LHCN-M2 (cell line): ENCODE measurements around the gene NPHP1. TPM values are rescaled to one million over a fixed set of nuclear protein-coding genes. Genes with fewer than 3 reads are reported as not detected.
"Not testable (repeated sequence)": the region's sequence is repeated elsewhere in the genome, so short reads cannot be mapped to it uniquely, and the experiment has no call there.

Source experiments
- DNase-seq: peaks from one replicate; pipeline ENCODE4 v3.0.0-alpha.2; 2012; ENCODE audit warnings: low read depth
- total RNA-seq: library from RNA; depleted of rRNA; stranded (reverse); fragments of >200 nt; gene quantifications from 2 replicates; pipeline ENCODE4 v1.2.3, GENCODE V29; 2014

NPHP1 gene
- total RNA-seq, 1 experiment from 2014 or later, result 4.8 TPM

DNA sequence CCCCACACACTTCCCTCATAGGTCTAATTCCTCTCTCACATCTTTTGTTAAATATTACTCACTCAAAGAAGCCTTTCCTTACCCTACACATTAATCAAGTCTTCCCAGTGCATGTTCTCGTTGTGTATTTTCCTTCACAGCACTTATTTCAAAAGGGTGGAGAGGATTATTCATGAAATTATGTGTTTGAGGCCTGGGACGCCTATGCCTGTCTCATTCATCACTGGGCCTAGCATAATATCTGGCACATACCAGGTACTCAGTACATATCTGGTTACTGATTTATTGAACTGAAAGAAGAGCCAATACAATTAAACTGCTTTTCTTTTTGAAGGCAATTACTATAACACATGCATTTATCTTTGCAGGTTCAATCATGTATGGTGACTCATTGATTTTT lies 74.1 kb downstream of the NPHP1 start:
- no peak for DNase-seq

DNA sequence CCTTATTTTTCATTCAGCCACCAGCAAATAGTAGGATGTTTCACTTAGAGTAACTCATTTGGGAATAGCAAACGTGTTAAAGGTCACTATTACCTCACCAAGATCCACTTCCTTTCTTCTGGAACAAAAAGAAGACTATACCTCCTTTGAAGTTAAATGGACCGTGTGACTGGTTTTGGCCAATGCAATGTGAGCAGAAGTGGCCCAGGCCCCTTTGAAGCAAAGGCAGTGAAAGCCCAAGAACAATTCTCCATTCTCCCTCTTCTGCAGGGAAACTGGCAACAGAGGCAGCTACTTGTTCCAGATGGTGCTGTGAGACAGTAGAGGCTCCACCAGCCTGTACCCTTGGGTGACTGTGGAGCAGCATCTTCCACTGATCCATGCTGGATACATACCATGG lies 77.9 kb downstream of the NPHP1 start:
- no peak for DNase-seq

DNA sequence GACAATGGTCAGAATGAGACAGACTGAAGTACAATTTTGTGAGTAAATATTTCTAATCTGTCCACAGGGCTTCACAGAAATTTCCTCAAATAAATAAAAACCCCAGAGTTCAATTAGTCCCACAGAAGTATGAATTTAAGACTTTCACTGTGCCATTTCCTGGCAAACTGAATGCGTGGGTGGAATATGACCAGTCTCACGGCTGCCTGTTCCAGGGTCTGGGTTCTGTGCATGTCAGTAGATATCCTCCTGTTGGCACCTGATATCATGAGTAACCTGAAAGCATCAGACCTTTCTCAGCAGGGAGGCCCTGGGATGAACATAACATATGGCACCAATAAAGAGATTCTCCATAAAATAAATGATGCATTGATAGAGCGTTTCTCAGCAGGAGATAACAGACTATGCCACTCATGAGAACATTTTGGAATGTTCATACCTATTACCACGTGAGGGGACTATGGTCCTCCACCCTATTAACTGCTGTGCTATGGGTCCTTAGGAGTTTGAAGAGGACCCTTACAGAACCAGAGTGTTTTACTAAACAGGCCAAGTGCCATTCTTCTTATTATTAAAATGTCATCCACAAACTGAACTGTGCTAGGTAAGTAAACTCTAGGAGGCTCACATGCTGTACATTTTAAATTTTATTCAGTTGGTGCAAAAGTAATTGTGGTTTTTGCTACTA lies 78.6 kb downstream of the NPHP1 start:
- peak; percentile 40 for DNase-seq

DNA sequence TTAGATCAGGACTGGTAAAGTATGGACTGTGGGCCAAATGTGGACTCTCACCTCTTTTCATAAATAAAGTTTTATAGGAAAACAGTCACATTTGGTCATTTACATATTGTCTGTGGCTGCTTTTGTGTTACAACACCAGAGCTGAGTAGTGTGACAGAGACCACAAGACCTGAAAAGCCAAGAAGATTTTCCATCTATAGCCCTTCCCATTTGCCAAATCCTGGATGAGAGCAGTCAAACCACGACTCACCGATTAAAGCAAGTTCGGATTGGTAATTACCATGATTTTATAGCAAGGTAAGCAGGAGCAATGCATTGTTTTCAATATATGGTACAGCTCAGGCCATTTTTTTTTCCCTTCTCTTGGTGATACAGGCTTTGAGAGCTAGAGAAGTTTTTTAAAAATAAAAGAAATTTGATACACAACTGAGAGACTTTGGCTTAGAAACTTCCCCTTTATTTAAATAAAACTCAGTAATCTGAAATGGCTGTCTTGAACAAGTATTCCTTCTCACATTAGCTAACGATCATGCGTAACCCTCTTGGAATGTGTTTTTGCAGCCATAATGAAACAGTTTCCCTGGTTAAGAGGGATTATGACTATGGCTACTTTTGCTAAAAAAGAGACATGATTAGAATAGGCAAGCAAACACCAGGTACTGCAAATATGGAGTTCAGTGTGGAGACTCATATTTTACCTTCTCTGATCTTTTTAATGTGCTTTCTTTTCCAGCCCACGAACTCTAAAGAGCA lies 79.7 kb downstream of the NPHP1 start:
- DNase-seq, result peak; percentile 63

DNA sequence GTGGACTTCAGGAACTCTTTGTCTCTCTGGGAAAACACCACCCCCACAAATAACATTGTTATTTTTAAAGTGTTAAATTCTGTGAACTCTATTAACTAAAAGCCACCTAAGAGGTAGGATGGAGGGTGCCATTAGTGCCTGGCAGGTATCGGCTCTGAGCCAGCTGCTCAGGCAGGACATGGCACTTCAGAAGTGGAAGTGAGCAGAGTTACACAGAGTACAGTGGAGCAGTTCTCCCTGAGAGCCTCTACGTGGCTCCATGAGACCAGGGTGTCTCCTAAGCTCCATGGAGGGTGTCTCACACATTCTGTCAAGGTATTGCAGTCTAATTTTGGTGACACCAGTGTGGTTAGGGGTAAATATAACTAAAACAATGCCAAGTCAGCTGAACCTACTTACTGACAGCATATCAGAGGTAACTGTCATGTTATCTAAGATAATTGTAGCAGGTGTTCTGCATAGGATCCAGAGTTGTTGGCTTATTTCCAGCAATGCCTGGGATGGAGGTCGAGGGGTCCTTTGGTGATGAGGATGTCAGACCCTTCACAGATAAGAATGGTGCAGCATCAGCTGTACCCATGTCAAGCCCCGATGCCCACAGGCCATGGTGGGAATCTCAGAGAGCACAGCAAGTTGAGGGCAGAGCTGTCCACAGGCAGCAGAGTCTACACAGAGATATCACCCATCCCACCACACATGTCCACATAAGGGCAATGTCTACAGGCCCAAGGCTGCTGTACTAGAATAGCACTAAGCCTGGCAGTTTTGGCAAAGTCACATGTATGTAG lies 80.6 kb downstream of the NPHP1 start:
- DNase-seq, result no peak

DNA sequence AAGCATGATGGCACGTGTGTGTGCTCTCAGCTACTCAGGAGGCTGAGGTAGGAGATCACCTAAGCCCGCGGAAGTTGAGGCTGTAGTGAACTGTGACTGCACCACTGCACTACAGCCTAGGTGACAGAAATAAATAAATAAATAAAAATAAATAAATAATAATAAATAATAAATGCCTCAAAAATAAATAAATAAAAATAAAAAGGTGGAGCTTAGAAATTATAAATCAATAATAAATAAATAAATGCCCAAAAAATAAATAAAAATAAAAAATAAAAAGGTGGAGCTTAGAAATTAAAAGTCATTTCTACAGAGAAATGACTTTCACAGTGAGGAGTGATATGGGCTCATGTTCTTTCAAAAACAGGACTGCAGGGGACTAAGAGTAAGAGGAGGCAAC lies 83.2 kb downstream of the NPHP1 start:
- no peak for DNase-seq

DNA sequence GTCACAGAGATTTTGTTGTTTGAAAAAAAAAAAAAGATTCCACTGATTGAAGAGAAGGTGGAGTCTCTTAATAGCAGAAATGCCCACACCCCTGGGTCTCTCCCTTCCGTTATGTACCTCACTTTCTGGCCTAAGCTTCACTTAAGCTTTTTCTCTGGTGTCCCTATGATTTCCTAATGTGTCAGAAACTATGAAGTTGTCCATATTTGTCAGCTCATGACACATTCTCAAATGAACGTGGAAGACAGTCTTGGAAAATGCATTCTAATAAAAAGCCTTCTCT lies 83.8 kb downstream of the NPHP1 start:
- DNase-seq, result no peak

DNA sequence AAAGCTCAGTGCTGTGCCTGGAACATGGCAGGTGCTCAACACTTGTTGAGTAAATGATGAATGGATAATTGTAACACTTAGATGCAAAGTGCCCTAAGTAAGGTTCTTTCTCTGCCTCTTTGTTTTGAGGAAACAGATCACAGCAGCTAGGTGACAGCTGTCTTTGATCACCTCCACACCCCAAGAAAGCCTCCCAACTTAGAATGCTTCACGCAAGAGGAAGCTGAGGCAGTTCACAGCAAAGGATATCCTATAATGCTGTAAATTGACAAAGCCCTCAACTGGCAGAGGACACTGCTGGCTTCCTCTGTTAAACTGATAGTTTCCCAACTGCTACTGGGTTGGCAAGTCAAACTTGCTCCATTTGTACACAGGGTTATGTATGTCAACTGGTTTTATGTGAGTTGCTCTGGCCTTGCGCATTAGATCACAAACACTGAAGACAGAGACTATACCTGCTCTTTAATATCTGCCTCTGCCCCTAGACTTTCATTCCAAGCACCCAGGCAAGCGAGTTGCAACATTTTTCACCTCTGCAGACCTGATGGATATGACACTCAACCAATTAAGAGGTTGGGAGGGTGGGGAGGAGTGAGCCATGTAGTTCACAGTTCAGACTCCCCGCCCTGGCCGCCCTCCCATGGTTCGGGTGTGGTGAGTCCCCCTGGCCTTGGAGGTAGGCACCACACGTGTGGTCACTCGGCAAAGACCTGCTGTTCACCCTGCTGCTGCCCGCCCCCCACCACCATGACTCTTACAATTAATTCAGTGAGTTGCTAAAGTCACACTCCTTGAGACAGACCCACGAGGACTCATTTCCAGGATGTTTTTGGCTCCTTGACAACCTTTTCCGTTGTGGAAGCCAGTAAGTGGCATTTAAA lies 84.4 kb downstream of the NPHP1 start:
- DNase-seq, result no peak

DNA sequence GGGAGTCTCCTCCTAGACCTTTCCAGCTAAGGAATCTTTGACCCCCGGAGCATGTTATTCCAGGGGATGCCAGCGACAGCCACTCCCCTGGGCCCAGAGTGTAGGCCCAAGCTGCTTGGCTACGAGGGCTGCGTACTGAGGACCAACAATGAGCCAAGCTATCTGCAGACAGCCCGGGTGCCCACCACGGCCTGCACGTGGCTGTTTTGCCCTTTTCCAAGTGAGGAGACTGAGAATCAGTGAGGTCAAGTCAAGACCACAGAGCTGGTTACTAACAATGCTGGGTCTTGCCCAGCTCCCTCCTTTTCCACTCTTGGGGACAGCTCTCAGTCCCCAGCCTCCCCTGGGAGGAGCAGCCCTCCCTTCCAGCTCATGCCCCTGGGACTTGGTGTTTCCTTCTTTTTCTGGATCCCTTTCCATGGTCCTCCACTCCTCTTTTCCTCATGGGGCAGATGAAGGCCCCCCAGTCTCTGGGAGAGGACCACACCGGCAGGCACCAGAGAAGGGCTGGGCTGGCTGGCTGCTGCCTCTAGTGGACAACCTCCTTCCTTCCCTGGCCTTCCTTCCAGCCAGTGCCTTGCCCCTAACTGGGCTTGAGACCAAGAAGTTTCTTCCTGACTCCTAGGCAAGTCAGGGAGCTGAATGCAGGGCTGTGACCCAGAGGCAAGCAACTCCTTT lies 88.6 kb downstream of the NPHP1 start:
- DNase-seq, result peak; percentile 20

DNA sequence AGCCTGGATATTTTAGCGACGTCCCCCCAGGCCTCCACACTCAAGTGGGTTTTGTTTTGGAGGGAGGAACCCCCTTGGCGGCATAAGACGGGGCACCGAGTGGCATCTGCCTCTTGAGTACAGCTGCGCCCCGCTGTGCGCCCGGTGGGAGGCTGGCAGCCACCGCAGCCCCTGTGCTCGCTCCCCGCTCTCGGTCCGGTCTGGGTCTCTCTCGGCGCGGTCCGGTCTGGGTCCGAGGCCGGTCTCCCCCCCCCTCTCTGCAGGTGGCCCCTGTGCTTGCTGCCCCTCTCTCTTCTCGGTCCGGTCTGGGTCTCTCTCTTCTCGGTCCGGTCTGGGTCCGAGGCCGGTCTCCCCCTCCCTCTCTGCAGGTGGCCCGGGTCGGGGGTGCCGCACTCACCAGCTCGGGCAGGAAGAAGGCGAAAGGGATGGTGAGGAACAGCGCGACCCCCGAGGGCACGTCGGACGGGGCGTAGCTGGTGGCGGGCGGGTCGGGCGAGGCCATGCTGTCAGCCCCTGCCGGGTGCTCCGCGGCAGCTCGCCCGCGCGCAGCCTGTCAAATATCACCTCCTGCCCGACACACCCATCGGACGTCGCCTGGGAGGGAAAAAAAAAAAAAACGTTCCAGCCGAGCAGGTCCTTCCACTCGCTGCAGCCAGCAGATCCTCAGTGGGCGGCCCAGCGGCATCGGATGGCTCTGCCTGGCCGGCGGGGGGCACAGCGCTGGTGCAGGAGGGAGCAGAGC lies 89.4 kb downstream of the NPHP1 start, which contains the start of gene MALL:
Gene MALL, minus strand, starts transcription at position 532 of the 742 bp plus-strand sequence. Its CDS starts 30 bp downstream, at position 502.
- no peak for DNase-seq

DNA sequence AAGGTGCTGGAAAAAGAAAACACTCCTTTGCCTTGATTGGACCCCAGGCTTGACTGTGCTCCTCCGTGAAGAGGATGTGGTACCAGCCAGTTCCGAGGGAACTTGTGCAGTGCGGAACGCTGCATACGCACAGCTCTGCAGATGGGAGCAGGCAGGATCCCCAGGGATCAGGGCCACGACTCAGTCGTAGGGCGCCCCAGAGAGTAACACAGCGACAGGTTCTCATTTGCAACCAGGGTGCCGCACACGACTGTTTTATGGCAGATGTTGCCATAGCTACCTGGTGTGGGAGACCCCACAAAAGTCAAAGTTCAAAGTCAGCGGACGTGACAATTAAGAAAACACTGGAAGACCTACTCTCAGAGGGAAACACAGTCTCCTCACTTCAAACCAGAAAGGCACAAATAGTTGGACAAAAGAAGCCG lies 90.0 kb downstream of the NPHP1 start:
- DNase-seq, result no peak

DNA sequence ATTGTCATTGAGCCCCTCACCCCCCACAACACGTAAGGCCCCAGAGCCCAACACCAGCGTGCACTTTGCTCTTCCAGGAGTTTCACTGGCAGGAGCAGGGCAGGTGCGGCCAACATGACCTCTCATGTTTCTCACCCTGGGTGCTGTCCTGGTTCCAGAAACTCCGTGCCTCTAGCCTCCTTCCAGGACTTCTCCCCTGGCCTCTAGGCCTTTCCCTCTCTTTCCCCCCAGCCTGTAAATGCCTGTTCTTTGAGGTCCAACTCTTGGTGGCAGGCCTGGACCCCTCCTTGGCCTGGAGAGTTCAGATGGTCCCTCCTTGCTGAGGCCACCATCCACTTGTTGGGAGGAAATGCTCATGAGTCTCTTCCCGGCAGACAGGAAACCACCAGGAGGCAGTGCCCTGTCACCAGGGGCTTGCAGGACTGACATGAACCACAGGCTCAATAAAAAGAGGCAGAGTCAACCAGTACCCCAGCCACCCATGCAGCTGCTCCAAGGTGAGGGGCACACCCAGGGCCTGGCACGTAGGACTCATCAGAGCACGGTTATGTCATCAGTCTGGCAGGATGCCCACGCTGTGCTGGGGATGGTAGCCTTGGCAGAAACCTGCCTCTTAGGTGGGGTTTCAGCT lies 90.7 kb downstream of the NPHP1 start:
- DNase-seq, result no peak

DNA sequence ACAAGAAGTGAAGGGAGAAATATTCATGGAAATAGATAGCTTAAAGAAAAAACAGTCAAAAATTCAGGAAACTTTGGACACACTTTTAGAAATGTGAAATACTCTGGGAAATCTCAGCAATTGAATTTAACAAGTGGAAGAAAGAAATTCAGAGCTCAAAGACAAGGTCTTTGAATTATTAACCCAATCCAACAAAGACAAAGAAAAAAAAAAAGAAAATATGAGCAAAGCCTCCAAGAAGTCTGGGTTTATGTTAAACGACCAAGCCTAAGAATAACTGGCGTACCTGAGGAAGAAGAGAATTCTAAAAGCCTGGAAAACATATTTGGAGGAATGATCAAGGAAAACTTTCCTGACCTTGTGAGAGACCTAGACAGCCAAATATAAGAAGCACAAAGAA lies 96.5 kb downstream of the NPHP1 start:
- DNase-seq, result not testable (repeated sequence)

DNA sequence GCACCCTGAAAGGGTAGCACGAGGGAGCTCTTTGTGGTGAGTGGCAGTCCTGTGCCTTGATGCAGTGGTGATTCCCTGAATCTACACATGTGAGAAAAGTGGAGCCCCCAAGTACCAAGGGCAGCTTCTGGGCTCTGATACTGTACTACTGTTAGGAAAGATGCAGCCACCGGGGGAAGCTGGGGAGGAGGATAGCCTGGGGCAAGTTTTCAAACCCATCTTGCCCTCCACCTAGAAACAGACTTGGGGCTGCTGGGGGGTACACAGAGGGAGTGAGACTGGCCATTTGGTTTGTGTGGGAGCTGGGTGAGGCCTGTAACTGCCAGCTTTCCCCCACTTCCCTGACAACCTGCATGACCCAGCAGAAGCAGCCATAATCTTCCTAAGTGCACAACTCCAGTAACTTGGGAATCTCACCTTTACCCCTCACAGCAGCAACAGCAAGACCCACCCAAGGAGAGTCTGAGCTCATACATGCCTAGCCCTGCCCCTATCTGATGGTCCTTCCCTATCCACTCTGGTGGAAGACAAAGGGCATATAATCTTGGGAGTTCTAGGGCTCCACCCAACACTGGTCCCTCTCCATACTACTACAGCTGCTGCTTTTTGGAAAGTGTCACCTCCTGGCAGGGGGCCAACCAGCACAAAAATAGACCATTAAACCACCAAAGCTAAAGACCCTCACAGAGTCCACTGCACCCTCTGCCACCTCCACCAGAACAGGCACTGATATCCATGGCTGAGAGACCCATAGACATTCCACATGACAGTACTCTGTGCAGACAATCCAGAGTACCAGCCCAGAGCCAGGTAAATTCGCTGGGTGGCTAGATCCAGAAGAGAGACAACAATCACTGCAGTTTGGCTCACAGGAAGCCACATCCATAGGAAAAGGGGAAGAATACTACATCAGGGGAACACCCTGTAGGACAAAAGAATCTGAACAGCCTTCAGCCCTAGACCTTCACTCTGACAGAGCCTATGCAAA lies 97.4 kb downstream of the NPHP1 start:
- DNase-seq, result no peak

DNA sequence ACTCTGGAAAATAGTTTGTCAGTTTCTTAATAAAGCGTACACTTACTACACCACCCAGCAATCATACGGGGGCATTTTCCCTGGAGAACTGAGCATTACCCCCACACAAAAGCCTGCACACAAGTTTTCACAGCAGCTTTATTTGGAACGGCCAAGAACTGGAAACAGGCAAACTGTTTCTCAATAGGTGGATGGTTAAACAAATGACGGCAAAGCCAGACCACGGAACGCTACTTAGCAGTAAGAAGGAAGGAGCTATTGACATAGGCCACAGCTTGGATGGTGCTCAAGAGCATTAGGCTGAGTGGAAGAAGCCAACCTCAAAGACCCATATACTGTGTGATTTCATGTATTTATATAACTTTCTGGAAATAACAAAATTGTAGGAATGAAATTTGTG lies 98.2 kb downstream of the NPHP1 start:
- peak; percentile 33 for DNase-seq

DNA sequence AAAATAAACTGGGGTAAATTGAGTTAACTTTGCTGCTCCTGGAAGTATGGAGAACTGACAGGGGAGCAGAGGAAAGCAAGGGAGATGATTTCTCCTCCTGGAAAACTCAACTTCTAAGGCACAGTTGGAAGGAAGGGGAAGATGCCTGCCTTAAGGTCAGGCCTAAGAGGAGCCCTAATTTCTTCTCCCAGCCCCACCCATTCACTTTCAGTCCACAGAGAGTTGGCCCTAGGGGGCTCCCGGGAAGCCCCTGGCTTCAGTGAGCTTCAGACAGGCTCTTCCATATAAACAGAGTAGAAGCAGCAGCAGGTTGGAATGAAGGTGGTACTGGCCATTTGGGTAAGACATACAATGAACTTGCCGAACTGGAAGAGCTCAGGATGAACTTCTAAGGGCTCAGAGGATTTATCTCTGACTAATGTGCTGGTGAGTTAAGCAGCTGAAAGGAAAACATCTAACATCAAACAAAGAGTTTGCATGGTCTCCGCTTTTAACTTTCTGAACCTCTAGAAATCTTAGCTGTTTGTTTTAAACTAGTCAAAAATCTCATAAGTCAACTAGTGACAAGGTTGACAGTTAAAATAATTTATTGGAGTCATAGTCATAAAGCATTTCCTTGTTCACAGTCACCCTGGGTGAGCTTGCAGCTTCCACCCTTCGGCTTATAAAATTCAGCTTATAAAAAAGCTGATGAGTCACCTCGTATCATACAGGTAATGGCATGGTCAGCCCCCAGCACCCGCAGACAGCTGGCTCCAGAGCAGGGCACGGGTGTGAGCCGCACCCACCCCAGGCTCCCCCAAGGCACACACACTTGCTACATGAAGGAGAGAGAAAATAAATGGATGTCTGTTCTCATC lies 99.0 kb downstream of the NPHP1 start:
- peak; percentile 73 for DNase-seq

DNA sequence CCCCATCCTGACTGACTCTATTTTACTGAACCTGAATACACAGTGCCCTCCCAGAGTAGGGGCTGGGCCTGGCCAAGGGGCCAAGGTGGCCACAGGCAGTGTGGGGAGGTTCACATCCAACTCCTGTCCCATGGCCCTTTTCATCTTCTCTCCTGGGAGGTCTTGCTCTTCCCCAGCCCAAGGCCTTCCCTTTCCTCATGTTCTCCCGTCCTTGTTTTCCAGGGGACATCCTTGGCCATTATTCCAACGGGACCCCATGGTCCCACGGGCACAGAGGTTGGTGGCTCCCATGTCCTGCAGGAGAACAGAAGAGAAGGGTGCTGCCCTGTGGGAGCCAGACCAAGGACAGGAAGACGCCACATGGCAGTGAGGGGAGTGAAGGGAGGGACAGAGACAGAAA lies 99.6 kb downstream of the NPHP1 start:
- DNase-seq, result no peak
